BE2C (cell line): ENCODE data around the gene CST5.
"Not testable (repeated sequence)": the region's sequence is repeated elsewhere in the genome, so short reads cannot be mapped to it uniquely, and the experiment has no call there.

ENCODE experiments used
- DNase-seq: peaks from one replicate; pipeline ENCODE4 v3.0.0-alpha.2; 2020
- H3K27me3 ChIP-seq: fragments of 250-450 bp; sonication (Bioruptor Pico); 2 replicates; pipeline ENCODE4 v1.5.1; 2020; ENCODE audit warnings: mild to moderate bottlenecking
- H3K36me3 ChIP-seq: fragments of 250-450 bp; sonication (Bioruptor Pico); 2 replicates; pipeline ENCODE4 v1.5.1; 2020; ENCODE audit warnings: mild to moderate bottlenecking
- H3K4me1 ChIP-seq: fragments of 250-450 bp; sonication (Bioruptor Pico); 2 replicates; pipeline ENCODE4 v1.5.1; 2020
- H3K4me3 ChIP-seq: 2 replicates; pipeline ENCODE4 v1.5.1; 2011; ENCODE audit warnings: low read depth, low read length
- H3K9me3 ChIP-seq: fragments of 250-450 bp; sonication (Bioruptor Pico); 2 replicates; pipeline ENCODE4 v1.5.1; 2020
- TF ChIP-seq, protein P1 (sequence below): IDR thresholded peaks from 2 replicates; pipeline ENCODE4 v1.5.1; 2012; ENCODE audit warnings: mild to moderate bottlenecking, low read depth, low read length

The CST5 gene

DNA sequence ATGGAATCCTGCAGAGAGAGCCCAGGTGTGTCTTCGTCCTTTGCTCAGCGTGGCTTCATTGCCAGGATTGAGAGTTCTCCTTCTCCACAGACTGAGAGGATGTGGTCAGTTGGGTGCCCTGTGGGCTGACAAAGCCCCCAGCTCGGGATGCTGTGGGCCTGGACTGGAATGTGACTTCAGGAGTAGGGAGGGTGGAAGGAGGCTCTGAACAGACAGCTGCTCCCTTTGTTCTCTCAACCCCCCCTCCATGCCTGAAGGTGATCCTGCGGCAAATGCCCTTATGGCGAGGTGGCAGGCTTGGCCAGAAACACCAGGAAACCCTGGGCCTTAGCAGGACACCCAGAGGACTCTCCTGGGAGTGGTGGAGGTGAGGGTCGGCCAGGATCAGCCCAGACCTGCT is 1.8 kb upstream of the CST5 start:
- H3K36me3 ChIP-seq: no peaks in the 10 kb centered on the region

DNA sequence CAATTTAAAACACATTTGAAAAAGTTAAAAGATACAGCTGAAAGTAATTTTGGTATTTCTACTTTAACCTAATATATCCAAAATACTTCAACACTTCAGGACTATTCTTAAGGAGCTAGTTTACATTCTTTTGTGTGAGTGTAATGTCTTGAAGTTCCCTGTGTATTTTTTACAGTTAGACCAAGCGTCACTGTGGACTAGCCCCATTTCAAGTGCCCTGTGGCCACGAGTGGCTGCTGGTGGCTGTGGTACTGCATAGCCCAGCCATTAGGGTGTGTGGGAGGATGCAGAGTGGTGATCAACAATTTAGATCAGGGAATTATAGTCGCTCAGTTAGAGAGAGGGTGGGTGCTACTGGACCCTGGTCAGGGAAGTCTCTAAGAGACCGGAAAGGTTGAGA is 869 bp upstream of the CST5 start:
- Histone ChIP-seq H3K27me3 (no peaks in the 10 kb centered on the region), H3K9me3 (no peaks in the 10 kb centered on the region), H3K4me3 (no peak overlapping the region), H3K36me3 (no peaks in the 10 kb centered on the region), H3K4me1 (no peaks in the 10 kb centered on the region)
- DNase-seq: no peak
- TF ChIP-seq, protein P1, sequence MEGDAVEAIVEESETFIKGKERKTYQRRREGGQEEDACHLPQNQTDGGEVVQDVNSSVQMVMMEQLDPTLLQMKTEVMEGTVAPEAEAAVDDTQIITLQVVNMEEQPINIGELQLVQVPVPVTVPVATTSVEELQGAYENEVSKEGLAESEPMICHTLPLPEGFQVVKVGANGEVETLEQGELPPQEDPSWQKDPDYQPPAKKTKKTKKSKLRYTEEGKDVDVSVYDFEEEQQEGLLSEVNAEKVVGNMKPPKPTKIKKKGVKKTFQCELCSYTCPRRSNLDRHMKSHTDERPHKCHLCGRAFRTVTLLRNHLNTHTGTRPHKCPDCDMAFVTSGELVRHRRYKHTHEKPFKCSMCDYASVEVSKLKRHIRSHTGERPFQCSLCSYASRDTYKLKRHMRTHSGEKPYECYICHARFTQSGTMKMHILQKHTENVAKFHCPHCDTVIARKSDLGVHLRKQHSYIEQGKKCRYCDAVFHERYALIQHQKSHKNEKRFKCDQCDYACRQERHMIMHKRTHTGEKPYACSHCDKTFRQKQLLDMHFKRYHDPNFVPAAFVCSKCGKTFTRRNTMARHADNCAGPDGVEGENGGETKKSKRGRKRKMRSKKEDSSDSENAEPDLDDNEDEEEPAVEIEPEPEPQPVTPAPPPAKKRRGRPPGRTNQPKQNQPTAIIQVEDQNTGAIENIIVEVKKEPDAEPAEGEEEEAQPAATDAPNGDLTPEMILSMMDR: no peak

More for the DNA sequence above, 1.8 kb upstream of the CST5 start:
- Histone ChIP-seq H3K4me1 (no peaks in the 10 kb centered on the region), H3K27me3 (no peaks in the 10 kb centered on the region), H3K9me3 (no peaks in the 10 kb centered on the region), H3K4me3 (no peak overlapping the region)
- TF ChIP-seq, protein P1: no peak
- no peak for DNase-seq

DNA sequence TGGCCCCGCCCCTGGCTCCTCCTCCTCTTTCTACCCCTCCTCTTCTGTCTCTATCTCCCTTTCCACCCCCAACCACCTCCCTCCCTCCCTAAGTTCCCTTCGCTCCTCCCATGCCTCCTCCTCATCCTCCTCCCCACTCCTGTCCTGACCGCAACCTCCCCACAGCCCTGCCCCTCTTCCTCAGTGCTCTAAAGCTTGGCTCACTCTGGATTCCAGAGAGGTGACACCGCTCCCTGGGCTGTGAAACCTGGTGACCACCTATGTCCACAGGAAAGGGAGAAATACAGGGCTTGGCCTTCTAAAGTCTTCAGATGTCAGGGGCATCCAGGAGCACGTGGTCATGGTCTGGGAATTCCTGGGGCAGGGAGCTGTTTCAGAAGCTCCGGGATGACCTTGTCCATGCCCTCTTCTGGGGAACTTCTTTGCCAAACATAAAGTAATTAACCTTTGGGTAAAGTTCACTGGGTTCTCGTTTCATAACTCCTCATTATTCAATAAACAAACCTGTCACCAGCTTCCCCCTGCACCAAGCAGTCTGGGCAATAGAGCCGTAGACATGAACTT is 345 bp upstream of the CST5 start:
- H3K27me3 ChIP-seq: no peaks in the 10 kb centered on the region
- no peaks in the 10 kb centered on the region for H3K9me3 ChIP-seq
- H3K4me3 ChIP-seq: no peak overlapping the region
- H3K4me1 ChIP-seq: no peaks in the 10 kb centered on the region
- TF ChIP-seq, protein P1: no peak
- no peak for DNase-seq
- H3K36me3 ChIP-seq: no peaks in the 10 kb centered on the region

DNA sequence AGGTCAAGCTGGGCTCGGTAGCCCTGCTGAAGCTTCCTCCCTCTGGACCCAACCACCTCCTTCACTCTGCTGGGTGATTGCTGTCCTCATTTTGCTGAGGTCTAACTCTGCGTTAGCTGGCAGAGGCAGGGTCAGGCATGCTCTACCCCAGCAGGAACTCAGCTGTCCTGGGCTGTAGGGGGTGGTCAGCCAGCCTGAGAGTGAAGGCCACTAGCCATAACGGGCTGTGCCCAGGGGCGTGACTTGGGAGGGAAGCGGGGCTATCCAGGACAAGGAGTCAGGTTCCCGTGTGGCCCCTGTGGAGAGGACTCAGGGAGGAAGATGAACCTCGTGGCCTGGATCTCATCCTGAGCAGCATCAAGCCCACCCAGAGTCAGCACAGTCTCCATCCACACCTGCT is 761 bp downstream of the CST5 start:
- no peaks in the 10 kb centered on the region for H3K4me1 ChIP-seq

DNA sequence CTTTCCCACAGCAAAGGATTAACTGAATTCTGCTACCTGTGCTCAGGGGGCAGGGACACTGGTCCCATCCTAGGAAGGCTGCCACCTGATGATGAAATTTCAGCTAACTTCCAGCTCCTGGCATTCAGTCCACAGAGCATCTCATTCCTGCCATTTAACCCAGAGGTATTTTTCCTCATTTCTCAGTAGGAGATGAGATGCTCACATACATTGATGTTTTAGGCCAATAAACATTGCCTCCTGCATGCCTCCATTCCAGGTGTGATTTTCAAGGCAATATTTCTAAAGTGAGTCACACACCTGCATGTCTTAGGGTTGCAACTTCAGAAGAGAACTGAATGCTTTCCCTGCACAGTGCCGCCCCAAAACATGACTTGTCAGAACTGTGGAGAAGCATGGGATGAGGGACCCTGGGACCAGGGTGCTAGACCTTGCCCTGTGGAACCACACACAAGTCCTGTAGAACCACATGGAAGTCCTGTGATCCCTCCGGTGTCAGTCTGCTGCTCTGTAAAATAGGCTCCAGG is 1.5 kb downstream of the CST5 start:
- H3K4me3 ChIP-seq, H3K27me3 ChIP-seq, DNase-seq, H3K36me3 ChIP-seq, H3K4me1 ChIP-seq, H3K9me3 ChIP-seq: not testable (repeated sequence)

More for the DNA sequence above, 761 bp downstream of the CST5 start:
- no peaks in the 10 kb centered on the region for H3K9me3 ChIP-seq
- DNase-seq: no peak
- H3K27me3 ChIP-seq: no peaks in the 10 kb centered on the region
- H3K4me3 ChIP-seq: no peak overlapping the region
- TF ChIP-seq, protein P1: no peak
- H3K36me3 ChIP-seq: no peaks in the 10 kb centered on the region

DNA sequence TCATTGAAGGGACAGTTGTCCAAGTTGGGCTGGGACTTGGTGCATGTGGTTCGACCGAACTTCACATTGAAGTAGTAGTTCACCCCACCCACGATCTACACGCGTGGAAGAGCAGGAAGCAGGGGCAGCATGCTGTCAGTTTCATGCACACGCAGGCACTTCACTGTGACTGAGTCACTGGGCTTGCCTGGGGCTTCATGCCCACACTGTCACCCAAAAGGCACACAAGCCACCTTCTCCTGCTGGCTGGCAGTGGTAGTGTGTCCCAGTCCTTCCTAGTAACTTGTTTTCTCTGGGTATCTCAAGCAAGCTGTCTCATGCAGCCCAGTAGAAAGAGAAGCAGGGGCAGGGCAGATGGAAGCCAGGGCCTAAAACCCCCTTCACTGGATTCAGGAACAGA is 2.0 kb downstream of the CST5 start:
- Histone ChIP-seq H3K27me3 (no peaks in the 10 kb centered on the region), H3K4me3 (no peak overlapping the region), H3K36me3 (no peaks in the 10 kb centered on the region), H3K9me3 (no peaks in the 10 kb centered on the region), H3K4me1 (no peaks in the 10 kb centered on the region)
- DNase-seq: no peak
- TF ChIP-seq, protein P1: no peak
